ENCODE results near the gene TMSB15A. TPM values are rescaled to one million over a fixed set of nuclear protein-coding genes. Genes with fewer than 3 reads are reported as not detected.

The TMSB15A gene
- total RNA-seq, 2 donors from 2014 or later: 0.39 to 0.56 TPM

Other genes with a start within 250 kb of the TMSB15A start
- gene NXF2B, start 76.7 kb downstream of the TMSB15A start, total RNA-seq: not detected
- gene TCP11X2, start 44.9 kb downstream of the TMSB15A start, total RNA-seq: not detected
- gene ARMCX5, start 82.8 kb upstream of the TMSB15A start, total RNA-seq: 1 to 10 TPM; 6.4 to 7.9 TPM
- gene GPRASP1, start 134.7 kb upstream of the TMSB15A start, total RNA-seq: 1 to 10 TPM; 1.4 to 2.3 TPM
- gene GPRASP2, start 195.7 kb upstream of the TMSB15A start, total RNA-seq: under 1 TPM; 0.17 to 0.45 TPM
- gene GPRASP3, start 204.0 kb upstream of the TMSB15A start, total RNA-seq: 1 to 10 TPM; 2.6 to 3.1 TPM

Data from activated T-helper 17 cell treated with anti-CD3 and anti-CD28 coated beads, Interleukin-2, amount 50 U/mL, for 72 hours (primary cell).